Measurements from ENCODE around the gene CAND2.

Gene CAND2

GRCh38 chr3:12796171-12797123, at the start of gene CAND2:
CAND2 (plus strand) TSS chr3:12796680; CDS start chr3:12796721, 41 bp downstream.
- no peak for DNase-seq (ENCODE audit: low spot score)

GRCh38 chr3:12748477-12748876, 48.0 kb upstream of the CAND2 start:
- DNase-seq (ENCODE audit: low spot score), result no peak

- peak; percentile 94 for DNase-seq (ENCODE audit: low spot score)
Observed at GRCh38 chr3:12750223-12750622, 46.3 kb upstream of the CAND2 start.

- no peak for DNase-seq (ENCODE audit: low spot score)
Observed at GRCh38 chr3:12750658-12751071, 45.8 kb upstream of the CAND2 start.

- peak; percentile 89 for DNase-seq (ENCODE audit: low spot score)
Observed at GRCh38 chr3:12751571-12751970, 44.9 kb upstream of the CAND2 start.

- peak; percentile 48 for DNase-seq (ENCODE audit: low spot score)
Observed at GRCh38 chr3:12752102-12752501, 44.4 kb upstream of the CAND2 start.

GRCh38 chr3:12752809-12753208, 43.7 kb upstream of the CAND2 start:
- DNase-seq (ENCODE audit: low spot score), result peak; percentile 84

- peak; percentile 71 for DNase-seq (ENCODE audit: low spot score)
Observed at GRCh38 chr3:12753275-12754028, 43.0 kb upstream of the CAND2 start.

GRCh38 chr3:12754313-12754712, 42.2 kb upstream of the CAND2 start:
- DNase-seq (ENCODE audit: low spot score), result no peak

GRCh38 chr3:12755754-12756153, 40.7 kb upstream of the CAND2 start:
- DNase-seq (ENCODE audit: low spot score), result no peak

- DNase-seq (ENCODE audit: low spot score), result no peak
Observed at GRCh38 chr3:12756175-12756574, 40.3 kb upstream of the CAND2 start.

- no peak for DNase-seq (ENCODE audit: low spot score)
Observed at GRCh38 chr3:12756635-12757034, 39.8 kb upstream of the CAND2 start.

GRCh38 chr3:12758025-12758781, 38.3 kb upstream of the CAND2 start:
- peak; percentile 23 for DNase-seq (ENCODE audit: low spot score)

GRCh38 chr3:12759097-12759679, 37.3 kb upstream of the CAND2 start, which contains the start of gene TMEM40:
TMEM40 (minus strand) TSS chr3:12759259; CDS start chr3:12749832, 9,427 bp downstream.
- DNase-seq (ENCODE audit: low spot score), result peak; percentile 75

GRCh38 chr3:12759693-12760565, 36.6 kb upstream of the CAND2 start:
- no peak for DNase-seq (ENCODE audit: low spot score)

GRCh38 chr3:12764171-12764776, 32.2 kb upstream of the CAND2 start:
- DNase-seq (ENCODE audit: low spot score), result no peak

GRCh38 chr3:12766541-12766940, 29.9 kb upstream of the CAND2 start:
- peak; percentile 73 for DNase-seq (ENCODE audit: low spot score)

GRCh38 chr3:12768579-12769527, 27.6 kb upstream of the CAND2 start:
- DNase-seq (ENCODE audit: low spot score), result no peak

GRCh38 chr3:12769761-12770160, 26.7 kb upstream of the CAND2 start:
- no peak for DNase-seq (ENCODE audit: low spot score)
